OCI-LY7 (cell line): ENCODE data around the gene MRRF.

Experiments used
- CTCF ChIP-seq: fragments of 200-600 bp; sonication (generic); conservative IDR thresholded peaks from 2 replicates; pipeline ENCODE4 v1.5.1; 2014; ENCODE audit warnings: mild to moderate bottlenecking, antibody characterized with exemption, low read length, moderate library complexity, mixed read lengths
- EZH2phosphoT487 ChIP-seq: fragments of 200-600 bp; sonication (generic); IDR thresholded peaks from 2 replicates; pipeline ENCODE4 v1.6.1; 2018; ENCODE audit warnings: low read depth, borderline replicate concordance, mild to moderate bottlenecking, mixed run types, antibody characterized with exemption, low read length, moderate library complexity, mixed read lengths

GRCh38 chr9:122226142-122226757 lies 38.4 kb upstream of the MRRF start:
- no peak for TF ChIP-seq CTCF
- TF ChIP-seq EZH2phosphoT487, result no peak
